ENCODE data around the gene TNKS1BP1.

Gene TNKS1BP1

GRCh38 chr11:57325735-57326048, 940 bp upstream of the TNKS1BP1 start:
- DNase-seq (ENCODE audit: low read depth): no peak

- DNase-seq (ENCODE audit: low read depth): no peak
Measured at GRCh38 chr11:57324154-57324885, 432 bp downstream of the TNKS1BP1 start.

GRCh38 chr11:57323855-57324153, 948 bp downstream of the TNKS1BP1 start:
- DNase-seq (ENCODE audit: low read depth): no peak

GRCh38 chr11:57323167-57323854, 1.4 kb downstream of the TNKS1BP1 start:
- DNase-seq (ENCODE audit: low read depth): no peak

GRCh38 chr11:57322256-57323166, 2.2 kb downstream of the TNKS1BP1 start:
- no peak for DNase-seq (ENCODE audit: low read depth)

GRCh38 chr11:57321388-57322255, 3.1 kb downstream of the TNKS1BP1 start:
- no peak for DNase-seq (ENCODE audit: low read depth)

- no peak for DNase-seq (ENCODE audit: low read depth)
Measured at GRCh38 chr11:57320719-57321387, 3.9 kb downstream of the TNKS1BP1 start.

- DNase-seq (ENCODE audit: low read depth): no peak
Measured at GRCh38 chr11:57320067-57320718, 4.6 kb downstream of the TNKS1BP1 start.

- DNase-seq (ENCODE audit: low read depth): no peak
Measured at GRCh38 chr11:57318178-57318577, 6.6 kb downstream of the TNKS1BP1 start.

GRCh38 chr11:57316017-57316416, 8.7 kb downstream of the TNKS1BP1 start:
- DNase-seq (ENCODE audit: low read depth): no peak

GRCh38 chr11:57315491-57315890, 9.3 kb downstream of the TNKS1BP1 start:
- DNase-seq (ENCODE audit: low read depth): no peak

GRCh38 chr11:57314221-57314973, 10.4 kb downstream of the TNKS1BP1 start:
- DNase-seq (ENCODE audit: low read depth): no peak

GRCh38 chr11:57313788-57314135, 11.0 kb downstream of the TNKS1BP1 start:
- no peak for DNase-seq (ENCODE audit: low read depth)

GRCh38 chr11:57313071-57313787, 11.5 kb downstream of the TNKS1BP1 start:
- DNase-seq (ENCODE audit: low read depth): no peak

GRCh38 chr11:57312511-57313021, 12.2 kb downstream of the TNKS1BP1 start:
- no peak for DNase-seq (ENCODE audit: low read depth)

GRCh38 chr11:57311109-57311936, 13.4 kb downstream of the TNKS1BP1 start:
- DNase-seq (ENCODE audit: low read depth): peak; percentile 72

GRCh38 chr11:57310630-57311086, 14.1 kb downstream of the TNKS1BP1 start:
- no peak for DNase-seq (ENCODE audit: low read depth)

GRCh38 chr11:57310091-57310490, 14.7 kb downstream of the TNKS1BP1 start:
- no peak for DNase-seq (ENCODE audit: low read depth)

Measured in activated T-cell treated with anti-CD3 and anti-CD28 coated beads for 48 hours (primary cell).